UCSD-AML1 (cell line): ENCODE results near the gene ARID5A.
"Not testable (repeated sequence)": the region's sequence is repeated elsewhere in the genome, so short reads cannot be mapped to it uniquely, and the experiment has no call there.

ENCODE experiments used
- DNase-seq: peaks from one replicate; lab custom pipeline; 2025; ENCODE audit not compliant: unreplicated experiment; lab: John Stamatoyannopoulos, UW

Gene ARID5A, protein sequence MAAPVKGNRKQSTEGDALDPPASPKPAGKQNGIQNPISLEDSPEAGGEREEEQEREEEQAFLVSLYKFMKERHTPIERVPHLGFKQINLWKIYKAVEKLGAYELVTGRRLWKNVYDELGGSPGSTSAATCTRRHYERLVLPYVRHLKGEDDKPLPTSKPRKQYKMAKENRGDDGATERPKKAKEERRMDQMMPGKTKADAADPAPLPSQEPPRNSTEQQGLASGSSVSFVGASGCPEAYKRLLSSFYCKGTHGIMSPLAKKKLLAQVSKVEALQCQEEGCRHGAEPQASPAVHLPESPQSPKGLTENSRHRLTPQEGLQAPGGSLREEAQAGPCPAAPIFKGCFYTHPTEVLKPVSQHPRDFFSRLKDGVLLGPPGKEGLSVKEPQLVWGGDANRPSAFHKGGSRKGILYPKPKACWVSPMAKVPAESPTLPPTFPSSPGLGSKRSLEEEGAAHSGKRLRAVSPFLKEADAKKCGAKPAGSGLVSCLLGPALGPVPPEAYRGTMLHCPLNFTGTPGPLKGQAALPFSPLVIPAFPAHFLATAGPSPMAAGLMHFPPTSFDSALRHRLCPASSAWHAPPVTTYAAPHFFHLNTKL

DNA sequence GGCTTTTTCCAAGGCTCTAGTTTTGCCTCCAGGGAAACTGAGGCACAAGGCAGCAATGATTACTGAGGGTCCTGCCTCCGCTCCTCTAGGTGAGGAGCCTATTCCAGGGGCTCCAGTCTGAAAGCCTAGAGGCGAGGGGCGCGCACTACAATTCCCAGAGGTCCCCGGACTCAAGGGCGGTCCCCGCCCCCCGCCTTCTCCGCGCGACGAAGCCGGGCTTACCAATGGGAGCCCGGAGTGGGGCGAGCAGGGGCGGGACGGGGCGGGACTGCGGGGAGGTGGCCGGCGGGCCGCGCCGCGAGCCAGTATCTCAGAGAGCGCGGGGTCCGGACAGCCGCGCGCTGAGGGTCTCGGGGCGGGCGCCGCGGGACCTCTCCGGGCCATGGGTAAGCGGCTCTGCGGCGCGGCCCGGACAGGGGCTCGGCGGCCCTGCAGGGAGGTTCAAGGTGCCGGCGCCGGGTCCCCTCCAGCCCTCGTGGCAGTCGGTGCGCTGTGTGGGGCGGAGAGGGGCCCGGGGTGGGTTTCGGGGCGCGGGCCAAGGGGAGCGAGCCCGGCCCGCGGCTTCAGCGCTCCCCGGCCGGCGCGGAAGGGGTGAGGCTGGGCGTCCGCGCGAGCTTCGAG, at the start of gene ARID5A:
Gene ARID5A, plus strand, starts transcription at position 308 of the 621 bp plus-strand sequence. Its CDS starts 75 bp downstream, at position 383.
- peak; percentile 93 for DNase-seq

DNA sequence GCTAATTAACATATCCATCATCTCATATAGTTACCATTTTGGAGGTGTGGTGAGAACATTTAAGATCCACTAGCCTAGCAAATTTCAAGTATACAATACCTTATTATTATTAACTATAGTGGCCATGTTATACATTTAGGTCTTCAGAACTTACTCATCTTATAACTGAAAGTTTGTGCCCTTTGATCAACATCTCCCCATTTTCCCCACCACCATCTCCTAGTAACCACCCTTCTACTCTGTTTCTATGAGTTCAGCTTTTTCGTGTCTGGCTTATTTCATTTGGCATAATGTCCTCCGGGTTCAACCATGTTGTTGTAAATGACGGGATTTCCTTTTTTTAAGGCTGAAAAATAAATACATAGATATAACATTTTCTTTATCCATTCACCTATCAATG, 47.3 kb upstream of the ARID5A start:
- DNase-seq: no peak

DNA sequence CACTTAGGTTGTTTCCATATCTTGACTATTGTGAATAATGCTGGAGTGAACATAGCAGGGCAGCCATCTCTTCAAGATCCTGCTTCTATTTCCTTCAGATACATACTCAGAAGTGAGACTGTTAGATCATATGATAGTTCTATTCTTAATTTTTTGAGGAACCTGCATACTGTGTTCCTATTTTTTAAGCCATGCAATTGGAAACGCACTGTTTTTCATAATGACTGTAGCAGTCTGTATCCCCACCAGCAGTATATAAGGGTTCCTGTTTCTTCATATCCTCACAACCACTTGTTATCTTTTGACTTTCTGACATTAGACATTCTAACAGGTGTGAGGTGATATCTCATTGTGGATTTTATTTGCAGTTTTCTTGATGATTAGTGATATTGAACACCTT, 46.9 kb upstream of the ARID5A start:
- DNase-seq: no peak

DNA sequence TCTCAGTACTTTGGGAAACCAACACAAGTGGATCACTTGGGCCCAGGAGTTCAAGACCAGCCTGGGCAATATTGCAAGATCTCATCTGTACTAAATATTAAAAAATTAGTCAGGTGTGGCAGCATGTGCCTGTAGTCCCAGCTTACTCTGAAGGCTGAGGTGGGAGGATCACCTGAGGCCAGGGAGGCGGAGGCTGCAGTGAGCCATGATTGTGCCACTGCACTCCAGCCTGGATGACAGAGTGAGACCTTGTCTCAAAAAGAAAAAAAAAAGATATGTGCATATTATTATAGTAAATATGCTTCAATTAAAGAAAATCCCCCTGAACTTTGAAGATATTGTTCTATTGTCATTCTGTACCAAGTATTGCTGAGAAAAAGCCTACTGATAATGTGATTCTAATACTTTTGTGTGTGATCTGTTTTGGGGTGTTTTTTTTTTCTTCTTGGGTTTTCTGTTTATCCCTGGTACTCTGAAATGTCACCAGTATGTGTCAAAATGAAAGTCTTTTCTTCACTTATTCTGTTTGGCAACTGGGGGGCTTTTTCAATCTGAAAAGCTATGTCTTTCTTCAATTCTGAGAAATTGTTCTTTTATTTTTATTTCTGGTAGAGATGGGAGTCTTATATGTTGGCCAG, 44.6 kb upstream of the ARID5A start:
- no peak for DNase-seq

DNA sequence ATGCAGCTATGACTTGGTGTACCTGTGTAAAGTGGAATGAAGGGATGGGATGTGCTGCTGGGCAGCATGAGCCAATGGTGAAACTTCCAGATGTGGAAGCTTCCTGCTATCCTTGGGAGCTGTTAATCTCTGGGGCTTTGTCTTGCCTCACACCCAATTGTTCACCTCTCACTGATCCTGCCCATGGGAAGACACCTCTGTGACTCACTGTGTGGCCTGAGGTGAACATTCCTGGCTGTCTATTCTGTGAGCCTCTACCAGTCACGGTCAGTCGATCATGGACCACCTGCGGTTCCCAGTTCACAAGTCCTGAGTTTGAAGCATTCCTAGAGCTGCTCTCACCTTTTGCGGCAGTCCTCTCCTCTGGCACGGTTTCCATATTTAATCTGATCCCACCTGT, 43.5 kb upstream of the ARID5A start:
- DNase-seq: no peak

DNA sequence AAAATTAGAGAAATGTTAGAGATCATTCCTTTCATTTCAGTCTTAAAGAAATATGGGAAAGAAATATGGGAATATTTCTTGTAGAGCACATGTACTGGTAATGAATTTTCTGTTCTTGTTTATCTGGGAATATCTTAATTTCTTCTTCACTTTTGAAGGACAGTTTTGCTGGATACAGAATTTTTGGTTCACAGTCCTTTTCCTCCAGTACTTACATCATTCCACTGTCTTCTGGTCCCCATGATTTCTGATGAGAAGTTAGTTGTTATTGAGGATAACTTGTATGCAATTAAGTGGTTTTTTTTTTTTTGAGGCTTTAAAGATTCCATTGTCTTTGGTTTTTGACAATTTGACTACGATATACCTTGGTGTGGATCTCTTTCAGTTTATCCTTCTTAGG, 42.4 kb upstream of the ARID5A start:
- no peak for DNase-seq

DNA sequence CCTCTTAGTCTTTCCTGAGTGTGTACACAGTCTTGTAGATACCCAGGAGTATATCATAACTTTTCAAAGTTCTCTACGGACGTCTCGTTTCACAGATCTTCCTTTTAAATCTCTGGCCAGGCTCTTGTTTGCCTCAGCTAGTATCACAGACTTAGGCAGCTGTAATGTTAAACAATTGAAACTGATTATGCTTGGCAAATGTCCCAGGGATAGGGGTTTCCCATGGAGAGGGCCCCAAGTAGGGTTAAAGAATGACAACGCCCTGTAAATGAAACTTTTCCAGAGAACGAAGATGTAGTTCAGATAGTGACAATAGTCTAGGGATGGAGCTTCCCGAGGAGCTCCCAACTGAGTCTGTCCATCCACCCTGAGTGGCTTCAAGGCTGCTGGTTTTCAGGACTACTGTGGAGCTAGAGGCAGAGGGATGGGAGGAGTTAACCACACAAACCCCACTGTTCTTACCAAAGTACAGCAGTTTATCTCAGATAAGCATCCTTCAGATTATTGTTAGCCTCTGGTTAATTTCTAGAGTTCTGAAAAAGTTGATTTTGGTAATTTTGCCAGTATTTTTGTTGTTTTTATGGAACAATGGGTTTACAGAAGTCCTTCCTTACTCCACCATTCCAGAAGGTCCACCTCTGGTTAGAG, 40.4 kb upstream of the ARID5A start:
- no peak for DNase-seq

DNA sequence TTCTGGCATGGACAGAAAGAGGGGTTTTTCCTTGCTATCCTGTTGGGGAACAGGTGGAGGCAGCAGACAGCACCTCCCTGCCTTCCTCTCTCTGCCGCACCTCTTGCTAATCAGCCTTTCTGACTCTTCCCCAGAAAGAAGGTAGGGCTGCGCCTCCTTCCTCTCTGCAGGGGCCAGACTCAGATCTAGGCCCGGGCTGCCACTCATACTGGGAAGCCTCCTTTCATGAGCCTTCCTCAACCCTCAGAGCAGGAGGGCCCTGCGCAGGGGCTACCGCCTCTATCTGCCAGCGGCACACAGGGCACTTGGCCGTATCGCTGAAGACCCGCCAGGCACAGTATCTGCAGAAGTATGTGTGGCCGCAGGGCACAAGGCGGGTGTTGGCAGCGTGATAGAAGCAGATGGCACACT, 38.5 kb upstream of the ARID5A start:
- no peak for DNase-seq

DNA sequence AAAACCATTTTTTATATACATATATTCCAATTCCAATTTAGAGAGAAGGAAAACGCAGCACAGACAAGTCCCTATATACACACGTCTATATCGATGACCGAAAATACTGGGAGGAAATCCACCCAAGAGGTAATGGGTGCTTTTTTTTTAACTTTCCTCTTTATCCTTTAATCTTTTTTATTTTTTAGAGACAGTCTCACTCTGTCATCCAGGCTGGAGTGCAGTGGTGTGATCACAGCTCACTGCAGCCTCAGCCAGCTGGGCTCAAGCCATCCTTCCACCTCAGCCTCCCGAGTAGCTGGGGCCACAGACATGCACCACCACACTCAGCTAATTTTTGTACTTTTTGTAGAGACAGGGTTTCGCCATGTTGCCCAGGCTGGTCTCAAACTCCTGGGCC, 37.9 kb upstream of the ARID5A start:
- DNase-seq: not testable (repeated sequence)

DNA sequence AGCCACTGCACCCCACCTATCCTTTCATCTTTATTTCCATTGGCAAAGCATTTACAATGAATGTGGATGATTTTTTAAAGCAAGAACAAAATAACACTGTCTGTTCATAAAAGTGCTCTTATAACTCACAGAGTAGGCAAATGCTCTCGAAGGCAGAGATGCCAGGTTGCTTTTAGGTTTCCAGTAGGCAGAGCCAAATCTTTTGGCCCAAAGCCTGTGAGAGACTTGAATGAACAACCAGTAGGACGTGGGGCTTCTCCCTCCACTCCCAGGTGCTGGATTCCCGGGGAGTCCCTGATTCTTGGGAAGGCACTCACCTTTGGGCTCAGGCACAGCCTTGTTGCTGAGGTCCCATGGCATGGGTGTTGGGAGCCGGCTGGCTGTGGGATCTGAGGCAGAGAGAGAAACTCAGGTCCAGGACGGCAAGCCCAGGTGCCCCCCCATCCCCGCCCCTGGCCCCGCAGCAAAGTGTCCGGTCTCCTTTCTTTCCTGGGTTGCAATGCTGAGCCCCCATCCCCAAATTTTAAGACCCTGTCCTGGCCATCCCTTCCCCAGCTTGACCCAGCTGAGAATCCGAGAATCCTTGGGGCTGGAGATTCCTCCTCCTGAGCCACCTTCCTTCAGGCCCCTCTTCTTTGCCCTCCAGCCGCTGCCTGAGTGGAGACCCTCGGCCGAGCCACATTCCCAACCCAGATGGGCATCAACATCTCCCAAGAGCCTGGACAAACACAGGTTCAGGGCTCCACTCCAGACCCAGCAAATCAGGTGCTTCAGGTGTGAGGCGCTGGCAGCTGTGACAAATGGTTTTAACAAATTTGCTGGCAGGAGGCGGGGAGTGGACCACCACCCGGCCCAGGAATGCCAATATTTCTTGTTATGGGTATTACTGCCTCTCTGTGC, 37.2 kb upstream of the ARID5A start:
- no peak for DNase-seq

DNA sequence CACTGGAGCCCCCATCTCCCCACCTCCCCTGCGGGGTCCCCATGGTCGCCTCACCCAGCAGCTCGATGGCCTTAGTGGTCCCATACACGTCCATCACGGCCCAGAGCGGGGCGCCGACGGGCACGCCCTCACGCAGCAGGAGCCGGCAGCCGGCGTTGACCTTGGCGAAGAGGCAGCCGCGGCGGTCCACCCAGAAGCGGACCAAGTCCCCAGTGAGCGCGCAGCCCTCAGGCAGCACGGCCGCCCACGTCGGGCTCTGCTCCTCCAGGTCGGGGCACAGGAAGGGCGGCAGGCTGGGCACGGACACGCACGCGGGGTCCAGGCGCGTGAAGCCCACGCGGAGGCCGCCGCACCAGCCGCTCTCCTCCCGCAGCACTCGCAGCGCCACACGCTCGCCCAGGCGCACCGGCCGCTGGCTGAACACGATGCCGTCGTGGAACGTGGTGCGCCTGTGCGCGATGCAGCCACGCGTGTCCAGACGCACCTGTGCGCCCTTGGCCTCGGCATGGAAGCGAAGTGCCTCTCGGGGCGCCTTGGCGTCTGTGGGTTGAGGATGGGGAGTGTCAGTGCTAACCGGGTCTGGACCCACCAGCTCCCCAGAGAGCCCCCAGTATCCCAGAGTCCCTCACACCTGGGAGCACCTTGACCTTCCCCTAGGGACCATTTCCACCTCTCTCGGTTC, 36.0 kb upstream of the ARID5A start:
- DNase-seq: no peak

DNA sequence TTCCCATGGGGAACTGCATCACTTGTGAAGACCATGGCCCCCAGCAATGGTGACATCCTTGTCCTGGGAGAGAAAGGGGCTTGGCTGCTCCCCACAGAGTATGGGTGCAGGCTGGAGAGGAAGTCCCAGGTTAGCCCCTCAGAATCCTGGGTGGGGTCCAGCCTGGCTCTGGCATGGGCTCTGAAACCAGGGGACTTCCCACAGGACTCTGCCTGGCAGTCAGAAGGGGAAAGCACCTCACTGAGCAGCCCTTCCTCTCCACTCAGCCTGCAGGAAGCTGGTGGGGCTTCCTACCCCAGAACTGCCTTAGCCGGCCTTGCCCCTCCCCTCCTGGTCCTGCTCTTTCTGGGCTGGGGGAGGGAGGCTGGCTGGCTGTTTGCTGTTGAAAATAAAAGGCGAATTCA, 35.1 kb upstream of the ARID5A start:
- DNase-seq: peak; percentile 69

DNA sequence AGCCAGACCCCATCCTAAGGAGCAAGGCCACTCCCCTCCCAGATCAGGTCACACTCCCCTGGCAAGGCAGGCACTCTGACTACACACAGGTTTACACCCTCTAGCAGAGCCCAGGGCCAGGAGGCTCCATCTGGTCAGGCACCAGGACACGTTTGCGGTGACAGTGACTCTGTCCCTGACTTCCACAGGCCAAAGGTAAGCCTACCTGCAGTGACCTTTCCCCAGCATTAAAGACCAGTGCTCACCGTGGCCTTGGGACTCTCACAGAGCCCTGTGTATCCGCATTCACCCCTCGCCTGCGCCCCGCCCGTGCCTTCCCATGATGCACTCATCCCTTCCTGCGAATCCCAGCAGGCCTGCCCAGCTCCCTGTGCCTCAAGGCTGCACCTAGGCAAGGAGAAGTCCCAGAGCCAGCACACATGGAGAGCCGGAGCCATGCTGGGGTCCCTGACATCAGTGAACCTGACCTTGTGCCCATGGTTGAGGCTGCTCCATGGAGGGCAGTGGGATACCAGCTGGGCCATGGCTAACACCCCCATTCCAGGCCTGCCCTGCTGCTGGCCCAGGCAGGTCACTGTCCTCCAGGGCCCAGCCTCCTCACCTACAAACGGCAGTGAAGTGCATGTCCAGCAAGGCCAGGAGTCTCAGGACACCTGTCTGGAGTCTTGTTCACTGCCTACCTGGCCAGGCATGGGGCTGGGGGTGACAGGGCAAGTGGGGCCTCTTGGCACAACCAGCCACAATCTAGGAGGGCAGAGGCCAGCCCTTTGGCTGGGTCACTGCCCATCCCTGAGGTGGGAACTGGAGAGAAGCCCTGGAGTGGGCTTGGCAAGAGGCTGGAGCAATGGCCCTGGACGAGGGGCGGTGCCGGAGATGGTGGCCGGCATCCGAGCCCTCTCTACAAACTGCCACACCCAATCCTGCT, 34.4 kb upstream of the ARID5A start:
- DNase-seq: no peak

DNA sequence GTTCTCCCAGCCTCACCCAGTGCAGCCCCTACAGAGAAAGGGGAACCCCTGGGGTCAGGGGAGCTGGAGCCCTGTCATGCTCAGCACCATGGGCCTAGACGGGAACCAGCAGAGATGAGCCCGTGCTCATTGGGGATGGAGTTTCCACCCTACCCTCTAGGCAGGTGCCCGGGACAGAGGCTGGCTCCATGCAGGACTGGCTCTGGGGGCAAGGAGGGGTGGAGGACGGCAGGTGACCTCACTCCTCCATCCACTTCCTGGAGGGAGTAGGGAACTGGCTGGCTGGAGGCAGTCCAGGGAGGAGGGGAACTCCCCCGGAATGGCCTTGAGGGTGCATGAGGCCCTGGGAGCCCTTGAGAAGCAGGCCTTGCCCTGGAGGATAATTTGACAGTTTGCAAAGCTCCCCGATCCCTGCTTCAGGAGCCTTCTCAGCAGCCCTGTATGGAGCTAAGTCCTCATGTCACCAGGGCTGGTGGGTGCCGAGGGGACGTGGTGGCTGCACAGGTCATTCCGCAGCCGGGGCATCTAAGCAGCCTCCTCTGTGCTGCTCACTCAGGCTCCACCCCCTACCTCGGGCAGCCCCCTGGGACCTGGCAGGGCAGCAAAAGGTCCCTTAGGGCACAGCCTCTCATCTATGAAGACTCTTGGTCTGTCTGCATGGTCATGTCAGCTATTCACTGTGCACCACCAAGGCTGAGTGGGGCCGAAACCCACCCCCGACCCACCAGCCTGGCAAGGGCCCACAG, 33.5 kb upstream of the ARID5A start:
- DNase-seq: no peak

DNA sequence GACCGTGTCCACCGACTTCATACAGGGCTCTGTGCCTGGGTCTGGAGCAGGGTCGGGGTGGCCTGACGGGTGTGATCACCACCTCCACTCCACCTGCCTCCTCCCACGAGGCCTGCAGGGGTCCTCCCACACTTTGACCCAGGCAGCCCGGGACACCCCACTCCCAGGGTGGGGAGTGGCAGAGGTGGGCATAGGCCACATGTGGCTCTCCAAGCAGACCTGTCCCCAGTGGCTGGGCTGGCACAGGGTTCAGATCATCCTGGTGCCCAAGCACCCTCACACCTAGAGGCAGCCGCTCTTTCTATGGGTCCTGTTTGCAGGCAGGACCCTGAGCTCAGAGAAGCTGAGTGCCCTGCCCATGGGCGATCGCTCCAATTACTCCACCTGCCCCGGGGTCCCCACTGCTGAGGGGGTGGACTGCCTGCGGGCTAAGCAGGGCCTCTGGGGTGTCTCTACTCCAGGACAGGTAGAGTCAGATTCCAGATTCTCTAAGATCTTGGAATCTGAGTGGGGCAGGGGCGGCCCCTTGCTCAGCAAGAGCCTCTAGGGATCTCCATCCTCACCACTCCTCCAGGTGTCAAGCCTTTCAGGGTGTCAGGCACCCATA, 32.8 kb upstream of the ARID5A start:
- DNase-seq: no peak

DNA sequence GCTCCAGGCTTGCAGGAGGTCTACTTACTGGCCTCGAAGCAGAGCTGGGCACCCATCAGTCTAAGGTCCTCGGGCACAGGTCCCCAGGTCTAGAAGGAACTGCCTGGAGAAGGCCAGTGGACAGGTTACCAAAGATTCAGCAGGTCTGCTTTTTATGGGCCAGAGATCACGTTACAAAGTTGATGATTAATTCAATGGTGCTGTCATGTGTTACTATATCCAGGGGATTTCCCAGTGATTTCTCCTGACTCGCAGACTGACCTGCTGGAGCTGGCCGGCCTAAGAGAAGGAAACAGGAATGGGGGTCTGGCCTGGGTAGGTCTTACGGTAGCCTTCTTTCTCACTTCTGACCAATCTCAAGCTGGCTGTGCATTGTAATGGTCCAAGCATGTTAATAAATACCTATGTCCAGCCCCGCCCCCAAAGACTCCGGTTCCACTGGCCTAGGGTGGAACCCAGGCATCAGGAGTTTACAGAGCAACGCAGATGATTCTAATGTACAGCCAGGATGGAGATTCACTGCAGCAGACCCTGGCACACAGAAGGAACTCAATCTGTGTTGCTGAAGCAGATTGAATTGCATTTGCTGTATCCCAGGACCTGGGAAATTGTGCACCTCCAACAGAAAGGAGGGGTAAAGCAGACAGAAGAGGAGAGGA, 31.2 kb upstream of the ARID5A start, which contains the start of gene NEURL3:
Gene NEURL3, minus strand, starts transcription at position 127 of the 659 bp plus-strand sequence. Its CDS starts 71 bp downstream, at position 56.
- DNase-seq: no peak
